Body of pancreas (tissue), 4 donors: ENCODE measurements around the gene OR51V1. TPM values are rescaled to one million over a fixed set of nuclear protein-coding genes. Genes with fewer than 3 reads are reported as not detected.

Source experiments
- ATAC-seq: fragments of 150-250 bp; one replicate; pipeline ENCODE4 v1.9.1; 2016
- DNase-seq, 4 donors: peaks; one replicate each; pipeline ENCODE4 v3.0.0-alpha.2; 2019
- H3K27ac ChIP-seq, 4 donors: fragments of 200-600 bp; sonication (generic); 1 replicate in 3 of 4; 2 replicates in 1 of 4; pipeline versions ENCODE4 v1.5.1 to v1.6.1; 2016 to 2019; ENCODE audit warnings: mild to moderate bottlenecking in 1 of 4, mixed read lengths in 1 of 4, moderate library complexity in 1 of 4
- H3K27me3 ChIP-seq, 2 donors: fragments of 200-600 bp; sonication (generic); one replicate each; pipeline ENCODE4 v1.6.0; 2016; ENCODE audit warnings: mild to moderate bottlenecking in 1 of 2
- H3K36me3 ChIP-seq, 2 donors: fragments of 200-600 bp; sonication (generic); replicated peaks in 1 of 2; 2 replicates each; pipeline ENCODE4 v1.5.1; 2016; ENCODE audit warnings: low read depth in 2 of 2; ENCODE audit not compliant: insufficient read depth in 1 of 2
- H3K4me1 ChIP-seq: fragments of 200-600 bp; sonication (generic); one replicate; pipeline ENCODE4 v1.6.0; 2016
- H3K4me3 ChIP-seq, 2 donors: fragments of 200-600 bp; sonication (generic); 1 replicate in 1 of 2; 2 replicates in 1 of 2; pipeline ENCODE4 v1.5.1; 2016 to 2019
- H3K9me3 ChIP-seq, 3 donors: fragments of 200-600 bp; sonication (generic); 1 replicate in 2 of 3; 2 replicates in 1 of 3; pipeline ENCODE4 v1.5.1; 2016
- POLR2A ChIP-seq, 3 donors: fragments of 450-650 bp; IDR thresholded peaks; one replicate each; pipeline ENCODE4 v1.6.1; 2016; ENCODE audit warnings: antibody characterized with exemption in 3 of 3, mild to moderate bottlenecking in 2 of 3
- WGBS, 2 donors: methylation state at CpG; one replicate each; pipeline ENCODE4 v1.1.5; 2017; 5-methylcytosine and 5-hydroxymethylcytosine counted together
- intact Hi-C: fragments of 100-400 bp; cut with DNase I; formaldehyde crosslinking; loops from one replicate; pipeline ENCODE4 v1.15.1; 2023
- total RNA-seq, 2 donors: library from RNA; depleted of rRNA; stranded (reverse); fragments of >200 nt; gene quantifications; one replicate each; pipeline ENCODE4 v1.1.0, GENCODE V29; 2016
- TF ChIP-seq, protein P1 (sequence below), 7 experiments: fragments of 450-650 bp in 4 of 7; fragments of 200-600 bp in 3 of 7; sonication (generic) in 3 of 7; IDR thresholded peaks; one replicate each; pipeline ENCODE4 v1.5.1; 2016 to 2019; ENCODE audit warnings: antibody characterized with exemption in 7 of 7

The OR51V1 gene
- total RNA-seq, 2 donors from 2014 or later, result not detected

DNA sequence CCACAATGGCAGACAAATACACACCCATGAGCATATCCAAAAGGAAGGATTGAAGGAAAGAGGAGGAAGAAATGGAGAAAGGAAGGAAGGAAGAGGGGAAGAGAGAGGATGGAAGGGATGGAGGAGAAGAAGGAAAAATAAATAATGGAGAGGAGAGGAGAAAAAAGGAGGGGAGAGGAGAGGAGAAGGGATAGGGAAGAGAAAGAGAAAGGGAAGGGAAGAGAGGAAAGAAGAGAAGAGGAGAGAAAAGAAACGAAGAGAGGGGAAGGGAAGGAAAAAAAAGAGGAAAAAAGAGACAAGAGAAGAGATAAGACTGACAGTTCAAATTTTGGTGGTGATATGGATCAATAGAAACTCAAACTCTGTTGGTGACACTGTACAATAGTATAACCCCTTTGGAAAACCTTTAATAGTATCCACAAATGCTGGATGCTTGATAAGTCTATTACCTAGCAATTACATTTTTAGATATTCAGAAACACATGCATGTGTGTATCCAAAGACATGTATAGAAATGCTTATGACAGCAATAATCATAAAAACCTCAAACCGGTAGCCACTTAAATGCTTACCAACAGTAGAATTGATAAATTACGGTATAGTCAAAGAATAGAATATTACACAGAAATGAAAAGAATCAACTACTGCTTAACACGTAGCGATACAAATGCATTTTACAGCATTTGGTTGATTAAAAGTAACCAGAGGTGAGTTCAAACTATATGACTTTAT lies 35.0 kb upstream of the OR51V1 start:
- Histone ChIP-seq H3K4me1 (no peaks in the 10 kb centered on the region), H3K27ac (no peak overlapping the region), H3K36me3 (no peaks in the 10 kb centered on the region), H3K9me3 (no peaks in the 10 kb centered on the region), H3K4me3 (no peak overlapping the region), H3K27me3 (no peaks in the 10 kb centered on the region)
- ATAC-seq (no peak), DNase-seq (no peak)
- intact Hi-C loops, result no loop called here
- 71 to 76% methylated on average over 5 of the region's 5 CpGs for WGBS, 2 donors
- TF ChIP-seq, protein P1, sequence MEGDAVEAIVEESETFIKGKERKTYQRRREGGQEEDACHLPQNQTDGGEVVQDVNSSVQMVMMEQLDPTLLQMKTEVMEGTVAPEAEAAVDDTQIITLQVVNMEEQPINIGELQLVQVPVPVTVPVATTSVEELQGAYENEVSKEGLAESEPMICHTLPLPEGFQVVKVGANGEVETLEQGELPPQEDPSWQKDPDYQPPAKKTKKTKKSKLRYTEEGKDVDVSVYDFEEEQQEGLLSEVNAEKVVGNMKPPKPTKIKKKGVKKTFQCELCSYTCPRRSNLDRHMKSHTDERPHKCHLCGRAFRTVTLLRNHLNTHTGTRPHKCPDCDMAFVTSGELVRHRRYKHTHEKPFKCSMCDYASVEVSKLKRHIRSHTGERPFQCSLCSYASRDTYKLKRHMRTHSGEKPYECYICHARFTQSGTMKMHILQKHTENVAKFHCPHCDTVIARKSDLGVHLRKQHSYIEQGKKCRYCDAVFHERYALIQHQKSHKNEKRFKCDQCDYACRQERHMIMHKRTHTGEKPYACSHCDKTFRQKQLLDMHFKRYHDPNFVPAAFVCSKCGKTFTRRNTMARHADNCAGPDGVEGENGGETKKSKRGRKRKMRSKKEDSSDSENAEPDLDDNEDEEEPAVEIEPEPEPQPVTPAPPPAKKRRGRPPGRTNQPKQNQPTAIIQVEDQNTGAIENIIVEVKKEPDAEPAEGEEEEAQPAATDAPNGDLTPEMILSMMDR (IDR thresholded peaks at IDR 0.05), result no peak
- no peak for TF ChIP-seq POLR2A (IDR thresholded peaks at IDR 0.05)

DNA sequence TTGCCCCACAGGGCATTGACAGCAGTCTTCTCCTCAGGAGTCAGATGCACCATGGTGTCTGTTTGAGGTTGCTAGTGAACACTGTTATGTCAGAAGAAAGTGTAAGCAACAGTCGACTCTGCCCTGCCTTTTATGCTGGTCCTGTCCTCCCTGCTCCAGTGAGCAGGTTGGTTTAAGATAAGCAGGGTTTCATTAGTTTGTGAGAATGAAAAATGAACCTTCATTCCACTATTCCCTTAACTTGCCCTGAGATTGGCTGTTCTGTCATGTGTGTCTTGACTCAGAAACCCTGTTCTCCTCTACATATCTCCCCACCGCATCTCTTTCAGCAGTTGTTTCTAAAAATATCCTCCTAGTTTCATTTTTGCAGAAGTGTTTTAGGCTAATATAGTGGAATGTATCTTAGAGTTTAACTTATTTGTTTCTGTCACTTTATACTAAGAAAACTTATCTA lies 33.9 kb upstream of the OR51V1 start, which contains the start of gene HBD:
Gene HBD (minus strand): TSS at position 103 of the 454 bp plus-strand sequence. CDS start 50 bp downstream, at position 53.
- intact Hi-C loops, result no loop called here
- Histone ChIP-seq H3K27ac (no peak within 1 kb of the TSS), H3K36me3 (no peaks in the 10 kb centered on the region), H3K4me3 (no peak within 1 kb of the TSS), H3K27me3 (no peaks in the 10 kb centered on the region), H3K9me3 (no peaks in the 10 kb centered on the region), H3K4me1 (no peaks in the 10 kb centered on the region)
- DNase-seq (no peak), ATAC-seq (no peak)
- no peak for TF ChIP-seq POLR2A (IDR thresholded peaks at IDR 0.05)
- TF ChIP-seq, protein P1 (IDR thresholded peaks at IDR 0.05), result no peak
- WGBS, 2 donors, result 25 to 39% methylated on average over 2 of the region's 2 CpGs

DNA sequence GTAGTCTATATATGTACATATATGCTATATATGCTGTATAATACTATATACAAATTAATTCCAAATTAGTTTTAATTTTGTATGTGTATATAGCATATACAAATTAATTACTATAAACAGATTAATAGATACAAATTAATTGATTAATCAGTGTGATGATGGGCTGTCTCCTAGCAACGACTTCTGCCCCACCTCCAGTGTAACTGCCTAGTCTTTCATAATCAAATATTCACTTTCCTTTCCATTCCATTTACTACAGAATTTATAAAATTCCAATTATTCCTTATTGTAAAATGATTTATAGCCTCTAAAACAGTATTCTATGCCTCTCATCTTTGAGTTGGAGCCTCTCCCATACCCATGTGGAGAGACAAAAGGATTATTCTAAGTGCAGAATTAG lies 32.8 kb upstream of the OR51V1 start:
- no peak overlapping the region for H3K4me3 ChIP-seq
- H3K4me1 ChIP-seq, result no peaks in the 10 kb centered on the region
- H3K27ac ChIP-seq, result no peak overlapping the region
- intact Hi-C loops, result no loop called here
- no peak for ATAC-seq
- 67 to 70% methylated on average over 1 of the region's 1 CpG for WGBS, 2 donors
- TF ChIP-seq POLR2A (IDR thresholded peaks at IDR 0.05), result no peak
- TF ChIP-seq, protein P1 (IDR thresholded peaks at IDR 0.05), result no peak
- H3K36me3 ChIP-seq, result no peaks in the 10 kb centered on the region
- no peaks in the 10 kb centered on the region for H3K27me3 ChIP-seq
- DNase-seq, result no peak
- no peaks in the 10 kb centered on the region for H3K9me3 ChIP-seq

DNA sequence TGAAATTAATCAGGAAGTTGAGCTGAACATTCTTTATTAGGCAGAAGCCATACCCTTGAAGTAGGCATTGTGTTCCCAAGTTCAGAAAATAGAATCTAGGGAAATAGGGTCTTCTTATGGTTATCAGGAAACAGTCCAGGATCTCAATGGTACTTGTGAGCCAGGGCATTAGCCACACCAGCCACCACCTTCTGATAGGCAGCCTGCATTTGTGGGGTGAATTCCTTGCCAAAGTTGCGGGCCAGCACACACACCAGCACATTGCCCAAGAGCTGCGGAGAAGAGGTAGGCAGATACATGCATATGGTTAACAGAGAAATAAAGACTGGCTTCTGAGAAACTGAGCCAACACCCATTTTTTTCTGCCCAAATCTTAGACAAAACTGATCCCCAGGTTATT lies 32.3 kb upstream of the OR51V1 start:
- intact Hi-C loops, result no loop called here
- Histone ChIP-seq H3K4me3 (no peak overlapping the region), H3K27ac (no peak overlapping the region), H3K4me1 (no peaks in the 10 kb centered on the region), H3K9me3 (no peaks in the 10 kb centered on the region), H3K27me3 (no peaks in the 10 kb centered on the region), H3K36me3 (no peaks in the 10 kb centered on the region)
- 83 to 87% methylated on average over 2 of the region's 2 CpGs for WGBS, 2 donors
- DNase-seq, result no peak
- ATAC-seq, result no peak
- no peak for TF ChIP-seq POLR2A (IDR thresholded peaks at IDR 0.05)
- TF ChIP-seq, protein P1 (IDR thresholded peaks at IDR 0.05), result no peak

DNA sequence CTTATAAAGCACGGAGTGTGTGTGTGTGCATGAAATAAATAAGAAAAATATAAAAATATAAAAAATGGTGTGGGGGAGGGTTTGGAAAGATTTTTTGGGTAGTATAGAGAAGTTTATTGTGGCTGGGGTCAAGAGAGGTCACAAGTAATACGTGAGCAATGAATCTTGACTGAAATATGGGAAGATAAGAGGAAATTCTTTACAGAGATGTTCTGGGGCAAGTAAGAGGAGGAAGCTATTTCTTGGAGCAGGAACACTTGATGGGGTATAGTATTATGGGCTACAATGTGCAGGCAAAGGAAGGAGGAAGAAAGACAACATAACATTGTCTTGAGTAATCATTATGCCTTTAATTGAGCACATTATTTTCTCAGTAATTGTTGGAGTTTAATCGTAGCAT lies 31.7 kb upstream of the OR51V1 start:
- Histone ChIP-seq H3K36me3 (no peaks in the 10 kb centered on the region), H3K27ac (no peak overlapping the region), H3K4me3 (no peak overlapping the region), H3K4me1 (no peaks in the 10 kb centered on the region), H3K27me3 (no peaks in the 10 kb centered on the region), H3K9me3 (no peaks in the 10 kb centered on the region)
- DNase-seq (no peak), ATAC-seq (no peak)
- no peak for TF ChIP-seq POLR2A (IDR thresholded peaks at IDR 0.05)
- TF ChIP-seq, protein P1 (IDR thresholded peaks at IDR 0.05), result no peak
- WGBS, 2 donors, result 52 to 55% methylated on average over 3 of the region's 3 CpGs
- intact Hi-C loops, result no loop called here
